B cell (primary cell): ENCODE data around the gene PIPOX. TPM values are rescaled to one million over a fixed set of nuclear protein-coding genes. Genes with fewer than 3 reads are reported as not detected.

Experiments used
- ATAC-seq: fragments of 200-7000 bp; cut with Tn5 transposase; one replicate; pipeline ENCODE4 v1.10.0; 2021; ENCODE audit warnings: low read depth, mild to moderate bottlenecking, moderate number of reproducible peaks, moderate library complexity
- CTCF ChIA-PET: fragments of 350-600 bp; sonication (Branson Sonifier 250); formaldehyde crosslinking; loops from one replicate; lab custom pipeline; 2021; ENCODE audit warnings: antibody characterized with exemption, inconsistent platforms; lab: Charles Lee
- POLR2A ChIA-PET: fragments of 350-600 bp; sonication (Branson Sonifier 250); formaldehyde crosslinking; loops from one replicate; lab custom pipeline; 2021; ENCODE audit warnings: antibody characterized with exemption; lab: Charles Lee
- DNase-seq: peaks from one replicate; pipeline ENCODE4 v3.0.0; 2013
- H2AFZ ChIP-seq: 2 replicates; pipeline ENCODE4 v1.6.1; 2012; ENCODE audit warnings: mild to moderate bottlenecking, low read depth, low read length; ENCODE audit not compliant: insufficient read depth, poor library complexity, severe bottlenecking
- H3K27ac ChIP-seq, 2 donors: 1 replicate in 1 of 2; 2 replicates in 1 of 2; pipeline ENCODE4 v1.5.1; 2012 to 2013; ENCODE audit warnings: low read length in 2 of 2, mild to moderate bottlenecking in 2 of 2, moderate library complexity in 1 of 2
- H3K27me3 ChIP-seq, 4 experiments: fragments of 200-600 bp in 1 of 4; sonication (generic) in 1 of 4; replicated peaks in 1 of 4; 1 replicate in 2 of 4; 2 replicates in 2 of 4; pipeline versions ENCODE4 v1.6.1 to v1.7.0; 2013 to 2016; ENCODE audit warnings: low read length in 3 of 4, mild to moderate bottlenecking in 2 of 4, mixed read lengths in 1 of 4, moderate library complexity in 1 of 4; ENCODE audit not compliant: insufficient read depth in 4 of 4, control insufficient read depth in 3 of 4; ENCODE audit errors: control extremely low read depth in 1 of 4
- H3K36me3 ChIP-seq, 2 experiments: replicated peaks in 1 of 2; 1 replicate in 1 of 2; 2 replicates in 1 of 2; pipeline versions ENCODE4 v1.6.1 to v1.7.1; 2013; ENCODE audit warnings: low read length in 1 of 2; ENCODE audit not compliant: insufficient read depth in 2 of 2, control insufficient read depth in 1 of 2; ENCODE audit errors: control extremely low read depth in 1 of 2, extremely low read depth in 1 of 2
- H3K4me1 ChIP-seq, 2 donors: fragments of 200-600 bp in 1 of 2; sonication (generic) in 1 of 2; 1 replicate in 1 of 2; 2 replicates in 1 of 2; pipeline versions ENCODE4 v1.5.1 to v1.6.1; 2013 to 2017; ENCODE audit warnings: low read length in 2 of 2; ENCODE audit not compliant: control insufficient read depth in 2 of 2, insufficient read depth in 2 of 2
- H3K4me2 ChIP-seq: replicated peaks from 2 replicates; pipeline ENCODE3; 2012; ENCODE audit warnings: mild to moderate bottlenecking, low read depth, low read length; ENCODE audit not compliant: poor library complexity, severe bottlenecking
- H3K4me3 ChIP-seq, 5 experiments: fragments of 200-600 bp in 1 of 5; sonication (generic) in 1 of 5; 1 replicate in 3 of 5; 2 replicates in 2 of 5; pipeline versions ENCODE4 v1.5.1 to v1.7.0; 2011 to 2016; ENCODE audit warnings: low read length in 4 of 5, mild to moderate bottlenecking in 4 of 5, low read depth in 2 of 5, control low read depth in 1 of 5, moderate library complexity in 1 of 5; ENCODE audit not compliant: insufficient read depth in 1 of 5; ENCODE audit errors: control extremely low read depth in 1 of 5, extremely low read depth in 1 of 5
- H3K79me2 ChIP-seq: fragments of 200-600 bp; sonication (generic); one replicate; pipeline ENCODE4 v1.6.0; 2016; ENCODE audit warnings: low read length; ENCODE audit not compliant: control insufficient read depth, insufficient read depth
- H3K9ac ChIP-seq: fragments of 200-600 bp; sonication (generic); 2 replicates; pipeline ENCODE4 v1.6.1; 2017; ENCODE audit warnings: mild to moderate bottlenecking, low read length, moderate library complexity
- H3K9me3 ChIP-seq, 3 donors: one replicate each; pipeline versions ENCODE4 v1.6.1 to v1.7.1; 2013; ENCODE audit warnings: low read length in 2 of 3; ENCODE audit not compliant: control insufficient read depth in 2 of 3, insufficient read depth in 1 of 3; ENCODE audit errors: control extremely low read depth in 1 of 3
- H4K20me1 ChIP-seq: 2 replicates; pipeline ENCODE4 v1.6.0; 2012; ENCODE audit warnings: mild to moderate bottlenecking, low read length; ENCODE audit not compliant: insufficient read depth, control insufficient read depth, poor library complexity, severe bottlenecking
- H3K27ac Mint-ChIP-seq: one replicate; pipeline ENCODE4 v1.8.0; 2021; ENCODE audit warnings: mixed read lengths
- H3K27me3 Mint-ChIP-seq: one replicate; pipeline ENCODE4 v1.8.0; 2021; ENCODE audit warnings: mixed read lengths
- H3K4me1 Mint-ChIP-seq: one replicate; pipeline ENCODE4 v1.8.0; 2021; ENCODE audit warnings: mixed read lengths
- H3K4me3 Mint-ChIP-seq: one replicate; pipeline ENCODE4 v1.8.0; 2021; ENCODE audit warnings: mixed read lengths
- H3K9me3 Mint-ChIP-seq: one replicate; pipeline ENCODE4 v1.8.0; 2022; ENCODE audit warnings: mixed read lengths; ENCODE audit not compliant: insufficient read depth
- EZH2 ChIP-seq: IDR thresholded peaks from 2 replicates; pipeline ENCODE4 v1.6.1; 2012; ENCODE audit warnings: borderline replicate concordance, low read depth, mild to moderate bottlenecking, moderate library complexity, low read length; ENCODE audit not compliant: insufficient read depth, poor library complexity, severe bottlenecking
- WGBS: methylation state at CpG from one replicate; pipeline ENCODE4 v1.1.5; 2013; ENCODE audit warnings: missing lambda C conversion rate; ENCODE audit not compliant: insufficient coverage; 5-methylcytosine and 5-hydroxymethylcytosine counted together
- intact Hi-C: fragments of 100-400 bp; cut with micrococcal nuclease; formaldehyde crosslinking; loops from one replicate; pipeline ENCODE4 v1.10.0; 2022
- polyA plus RNA-seq: library from polyadenylated mRNA; depleted of rRNA; stranded (reverse); fragments of >200 nt; gene quantifications from 2 replicates; pipeline ENCODE4 v1.2.3, GENCODE V29; 2012
- total RNA-seq, 2 donors: library from RNA; stranded (reverse); fragments of 120-200 nt in 1 of 2; gene quantifications; 1 replicate in 1 of 2; 2 replicates in 1 of 2; pipeline versions ENCODE4 v1.2.3 to v1.2.4, GENCODE V29; 2013 to 2022
- TF ChIP-seq, protein P1 (sequence below): fragments of 200-600 bp; IDR thresholded peaks from one replicate; pipeline ENCODE4 v1.8.0; 2022; ENCODE audit warnings: antibody characterized with exemption, mild to moderate bottlenecking

The PIPOX gene
- total and polyA plus RNA-seq, 2 donors (not counting 1 experiment from before 2014, with no cell fraction given) = 0.95 to 15.0 TPM

DNA sequence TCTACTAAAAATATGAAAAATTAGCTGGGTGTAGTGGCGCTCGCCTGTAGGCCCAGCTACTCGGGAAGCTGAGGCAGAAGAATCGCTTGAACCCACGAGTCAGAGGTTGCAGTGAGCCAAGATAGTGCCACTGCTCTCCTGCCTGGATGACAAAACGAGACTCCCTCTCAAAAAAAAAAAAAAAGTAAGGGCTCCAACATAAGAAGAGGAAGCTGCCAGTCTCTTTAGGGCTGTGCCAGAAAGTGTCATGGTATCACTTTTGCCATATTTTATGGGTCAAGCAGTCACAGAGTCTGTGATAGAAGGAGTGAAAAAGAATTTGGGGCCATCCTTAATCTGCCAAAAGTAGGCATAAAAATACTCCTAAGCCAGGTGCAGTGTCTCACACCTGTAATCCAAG, 1.4 kb upstream of the PIPOX start:
- TF ChIP-seq EZH2 = no peak
- TF ChIP-seq, protein P1, sequence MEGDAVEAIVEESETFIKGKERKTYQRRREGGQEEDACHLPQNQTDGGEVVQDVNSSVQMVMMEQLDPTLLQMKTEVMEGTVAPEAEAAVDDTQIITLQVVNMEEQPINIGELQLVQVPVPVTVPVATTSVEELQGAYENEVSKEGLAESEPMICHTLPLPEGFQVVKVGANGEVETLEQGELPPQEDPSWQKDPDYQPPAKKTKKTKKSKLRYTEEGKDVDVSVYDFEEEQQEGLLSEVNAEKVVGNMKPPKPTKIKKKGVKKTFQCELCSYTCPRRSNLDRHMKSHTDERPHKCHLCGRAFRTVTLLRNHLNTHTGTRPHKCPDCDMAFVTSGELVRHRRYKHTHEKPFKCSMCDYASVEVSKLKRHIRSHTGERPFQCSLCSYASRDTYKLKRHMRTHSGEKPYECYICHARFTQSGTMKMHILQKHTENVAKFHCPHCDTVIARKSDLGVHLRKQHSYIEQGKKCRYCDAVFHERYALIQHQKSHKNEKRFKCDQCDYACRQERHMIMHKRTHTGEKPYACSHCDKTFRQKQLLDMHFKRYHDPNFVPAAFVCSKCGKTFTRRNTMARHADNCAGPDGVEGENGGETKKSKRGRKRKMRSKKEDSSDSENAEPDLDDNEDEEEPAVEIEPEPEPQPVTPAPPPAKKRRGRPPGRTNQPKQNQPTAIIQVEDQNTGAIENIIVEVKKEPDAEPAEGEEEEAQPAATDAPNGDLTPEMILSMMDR = no peak
- intact Hi-C loops = no loop called here
- Histone ChIP-seq H3K79me2 (no peaks in the 10 kb centered on the region), H3K4me2 (no peak overlapping the region), H3K9ac (no peak overlapping the region), H3K9me3 (peaks cover 0 to 2% (median 0%) of the 10 kb centered on the region in 3 donors), H4K20me1 (no peaks in the 10 kb centered on the region), H2AFZ (no peak overlapping the region), H3K27ac (no peak overlapping the region), H3K4me1 (peaks cover 14 to 15% of the 10 kb centered on the region in 2 donors), H3K27me3 (peaks cover 0 to 8% (median 3%) of the 10 kb centered on the region in 4 experiments), H3K4me3 (no peak overlapping the region), H3K36me3 (no peaks in the 10 kb centered on the region)
- Mint-ChIP-seq H3K27ac (no peak overlapping the region), H3K9me3 (no peaks in the 10 kb centered on the region), H3K27me3 (peaks cover 11% of the 10 kb centered on the region), H3K4me3 (no peak overlapping the region), H3K4me1 (peaks cover 16% of the 10 kb centered on the region)
- ChIA-PET CTCF (no interaction called here), POLR2A (no interaction called here)
- DNase-seq = no peak
- ATAC-seq = no peak
- 100% methylated on average over 3 of the region's 6 CpGs for WGBS

DNA sequence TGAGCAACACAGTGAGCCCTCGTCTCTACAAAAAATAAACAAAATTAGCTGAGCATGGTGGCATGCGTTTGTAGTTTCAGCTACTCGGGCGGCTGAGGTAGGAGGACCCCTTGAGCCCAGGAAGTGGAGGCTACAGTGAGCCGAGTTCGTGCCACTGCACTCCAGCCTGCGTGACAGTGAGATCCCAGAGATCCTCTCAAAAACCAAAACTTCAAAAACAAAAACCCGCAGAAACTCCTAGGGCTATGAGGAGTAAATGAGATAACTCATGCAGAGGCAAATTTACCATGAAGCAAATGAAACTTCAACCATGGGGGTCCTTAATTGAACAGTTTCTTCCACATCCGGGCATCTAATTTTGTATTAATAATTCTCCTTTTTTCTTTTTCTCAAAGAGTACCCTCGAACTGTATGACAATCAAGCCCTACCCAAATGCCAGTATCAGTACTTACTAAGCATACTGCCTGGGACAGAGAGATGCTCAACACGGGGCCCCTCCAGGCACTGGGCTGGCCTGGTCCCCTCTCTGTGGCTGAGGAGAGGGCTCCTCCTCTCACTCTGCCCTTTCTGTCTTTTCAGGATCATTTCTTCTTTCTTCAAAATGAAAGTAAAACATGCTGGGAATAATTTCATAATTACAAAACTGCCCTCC, 789 bp upstream of the PIPOX start:
- H3K9me3 Mint-ChIP-seq = no peaks in the 10 kb centered on the region
- ChIA-PET POLR2A (no interaction called here), CTCF (no interaction called here)
- Histone ChIP-seq H3K9ac (no peak overlapping the region), H3K36me3 (no peaks in the 10 kb centered on the region), H3K79me2 (no peaks in the 10 kb centered on the region), H3K9me3 (peaks cover 0 to 2% (median 0%) of the 10 kb centered on the region in 3 donors), H3K4me2 (peak overlapping the region; percentile 29), H4K20me1 (no peaks in the 10 kb centered on the region), H3K4me3 (no peak overlapping the region), H3K27ac (no peak overlapping the region), H3K27me3 (peaks cover 0 to 5% (median 1%) of the 10 kb centered on the region in 4 experiments), H2AFZ (no peak overlapping the region), H3K4me1 (peaks cover 14 to 15% of the 10 kb centered on the region in 2 donors)
- H3K4me3 Mint-ChIP-seq = no peak overlapping the region
- peaks cover 10% of the 10 kb centered on the region for H3K27me3 Mint-ChIP-seq
- 77% methylated on average over 6 of the region's 11 CpGs for WGBS
- TF ChIP-seq, protein P1 = no peak
- TF ChIP-seq EZH2 = no peak
- DNase-seq = no peak
- ATAC-seq = no peak
- intact Hi-C loops = no loop called here
- H3K4me1 Mint-ChIP-seq = peaks cover 16% of the 10 kb centered on the region
- no peak overlapping the region for H3K27ac Mint-ChIP-seq
